Astrocyte of the hippocampus (primary cell): ENCODE data around the gene PRPF38B.
A peak's percentile ranks its signal among the peaks of the same experiment; 100 is the strongest.
"Not testable (repeated sequence)": the region's sequence is repeated elsewhere in the genome, so short reads cannot be mapped to it uniquely, and the experiment has no call there.

Experiments
- DNase-seq: peaks from one replicate; pipeline ENCODE4 v3.0.0; 2011; ENCODE audit warnings: low read depth, low spot score

Gene PRPF38B

DNA sequence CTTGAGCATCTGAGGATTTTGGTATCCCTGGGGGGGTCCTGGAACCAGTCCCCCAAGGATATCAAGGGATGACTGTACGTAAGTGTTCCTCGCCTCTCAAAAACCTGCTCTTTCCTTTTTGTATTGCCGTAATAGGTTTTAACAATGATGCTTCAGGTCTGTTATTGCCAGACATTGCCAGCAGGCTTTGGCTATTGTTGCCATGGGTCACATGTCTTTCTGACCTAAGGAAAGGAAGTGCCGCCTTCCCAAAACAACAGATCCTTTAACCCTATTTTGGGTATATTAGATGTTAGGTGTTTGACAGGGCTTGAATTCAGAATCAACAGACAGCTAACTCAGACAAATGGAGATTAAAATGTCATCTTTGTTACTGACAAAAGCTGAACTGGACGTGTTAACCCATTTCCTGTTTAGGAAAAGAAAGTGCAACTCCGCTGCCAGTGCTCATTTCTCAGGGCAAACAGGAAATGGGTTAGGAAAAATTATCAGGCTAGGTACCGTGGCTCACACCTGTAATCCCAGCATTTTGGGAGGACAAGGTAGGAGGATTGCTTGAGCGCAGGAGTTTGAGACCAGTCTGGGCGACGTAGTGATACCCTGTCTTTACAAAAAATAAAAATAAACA lies 12.4 kb upstream of the PRPF38B start:
- no peak for DNase-seq

DNA sequence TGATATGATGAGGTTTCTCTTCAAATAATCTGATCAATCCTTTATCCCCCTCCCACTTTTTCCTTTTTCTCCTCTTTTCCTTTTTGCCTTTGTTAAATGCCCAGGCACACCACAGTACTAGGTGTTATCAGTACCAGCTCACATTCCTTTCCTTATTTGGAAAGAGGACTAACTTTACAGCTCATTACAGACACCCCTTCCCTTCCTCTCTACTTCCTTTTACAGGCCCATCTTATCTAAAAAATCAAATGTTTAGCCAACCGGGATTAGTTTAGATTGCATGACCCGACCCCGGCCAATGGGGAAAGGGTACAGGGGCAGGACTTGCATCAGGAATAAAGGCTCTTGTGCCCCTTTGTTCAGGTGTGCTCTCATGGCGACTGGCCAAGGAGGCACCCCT lies 10.4 kb upstream of the PRPF38B start:
- DNase-seq = peak; percentile 34

DNA sequence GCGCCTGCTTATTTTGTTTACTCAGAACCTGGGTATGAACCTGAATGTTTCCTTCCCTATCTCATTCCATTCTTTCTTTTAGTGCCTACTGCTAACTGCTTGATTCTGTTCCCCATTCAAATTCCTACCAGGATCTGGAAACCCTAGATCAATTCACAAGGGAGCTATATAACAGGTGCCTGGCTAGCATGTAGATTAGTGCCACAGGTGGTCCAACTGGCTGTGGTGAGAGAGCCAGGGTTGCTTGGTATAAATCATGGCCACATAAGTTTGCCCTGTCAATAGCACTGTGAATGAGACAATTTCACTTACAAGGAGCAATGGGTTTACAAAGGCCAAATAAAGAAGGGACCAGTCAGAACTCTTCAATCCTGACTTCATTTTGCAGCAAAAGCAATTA lies 6.6 kb upstream of the PRPF38B start:
- no peak for DNase-seq

DNA sequence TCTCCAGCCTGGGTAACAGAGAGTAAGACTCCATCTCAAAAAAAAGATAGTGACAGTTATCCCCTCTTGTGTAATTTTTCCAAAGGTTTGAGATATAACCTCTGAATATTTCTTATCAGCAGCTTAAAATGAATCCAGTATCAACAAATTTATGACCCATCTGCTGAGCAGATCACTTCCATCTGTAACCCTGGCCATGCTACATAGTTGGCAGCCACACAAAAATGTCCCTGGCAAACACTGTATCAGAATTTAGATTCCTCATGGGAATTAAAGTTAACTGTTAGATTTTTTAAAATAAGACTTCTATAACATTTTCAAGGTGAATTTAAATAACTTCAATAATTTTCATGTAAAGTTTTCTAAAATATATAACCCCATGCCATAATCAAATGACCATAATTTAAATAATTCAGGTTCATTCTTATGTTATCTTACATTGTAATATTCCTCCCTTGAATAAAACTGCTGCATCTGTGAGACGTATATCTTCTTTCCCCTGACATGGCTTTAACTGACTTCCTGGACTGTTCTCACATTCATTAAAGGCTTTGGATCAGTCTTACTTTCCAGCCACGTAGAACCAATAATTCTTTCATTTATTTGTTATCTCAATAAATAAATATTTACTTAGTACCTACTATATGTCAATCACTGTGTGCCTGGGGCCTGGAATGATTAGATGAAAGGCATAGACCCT lies 5.3 kb upstream of the PRPF38B start:
- peak; percentile 30 for DNase-seq

DNA sequence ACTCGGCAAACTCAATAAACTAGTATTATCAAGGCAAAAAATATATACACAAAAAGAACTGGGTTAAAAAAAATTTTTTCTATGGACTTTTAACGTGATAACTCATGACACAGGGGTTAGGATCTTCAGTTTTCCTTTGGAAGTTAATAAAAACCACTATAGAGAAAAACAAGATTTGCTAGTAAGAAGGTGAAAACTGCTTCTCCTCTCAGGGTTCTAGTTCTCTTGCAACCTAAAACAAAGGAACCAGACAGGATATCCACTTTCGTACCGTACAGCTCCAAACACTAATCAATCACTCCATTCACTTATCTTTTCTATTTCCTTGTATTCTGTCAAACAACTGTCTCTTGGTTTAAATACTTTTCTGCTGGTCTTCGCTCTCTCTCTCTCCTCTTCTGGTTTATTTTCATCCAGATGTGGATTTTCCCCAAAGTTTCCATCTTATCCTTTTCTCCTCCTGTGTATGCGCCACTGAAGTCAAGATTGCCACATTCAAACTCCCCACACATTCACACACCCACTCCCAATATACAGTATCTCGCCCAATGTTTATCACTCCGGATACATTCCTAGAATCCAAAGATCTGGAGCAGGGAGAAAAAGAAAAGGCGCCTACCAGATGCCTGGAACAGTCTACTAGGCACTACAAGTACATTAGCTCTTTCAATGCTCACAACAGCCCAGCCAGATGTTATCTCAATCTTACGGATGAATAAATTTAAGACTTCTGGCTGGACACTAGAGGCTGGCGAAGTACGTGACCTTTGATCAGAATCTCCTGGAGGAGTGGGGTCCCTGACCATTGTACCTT lies 775 bp upstream of the PRPF38B start:
- DNase-seq = no peak

DNA sequence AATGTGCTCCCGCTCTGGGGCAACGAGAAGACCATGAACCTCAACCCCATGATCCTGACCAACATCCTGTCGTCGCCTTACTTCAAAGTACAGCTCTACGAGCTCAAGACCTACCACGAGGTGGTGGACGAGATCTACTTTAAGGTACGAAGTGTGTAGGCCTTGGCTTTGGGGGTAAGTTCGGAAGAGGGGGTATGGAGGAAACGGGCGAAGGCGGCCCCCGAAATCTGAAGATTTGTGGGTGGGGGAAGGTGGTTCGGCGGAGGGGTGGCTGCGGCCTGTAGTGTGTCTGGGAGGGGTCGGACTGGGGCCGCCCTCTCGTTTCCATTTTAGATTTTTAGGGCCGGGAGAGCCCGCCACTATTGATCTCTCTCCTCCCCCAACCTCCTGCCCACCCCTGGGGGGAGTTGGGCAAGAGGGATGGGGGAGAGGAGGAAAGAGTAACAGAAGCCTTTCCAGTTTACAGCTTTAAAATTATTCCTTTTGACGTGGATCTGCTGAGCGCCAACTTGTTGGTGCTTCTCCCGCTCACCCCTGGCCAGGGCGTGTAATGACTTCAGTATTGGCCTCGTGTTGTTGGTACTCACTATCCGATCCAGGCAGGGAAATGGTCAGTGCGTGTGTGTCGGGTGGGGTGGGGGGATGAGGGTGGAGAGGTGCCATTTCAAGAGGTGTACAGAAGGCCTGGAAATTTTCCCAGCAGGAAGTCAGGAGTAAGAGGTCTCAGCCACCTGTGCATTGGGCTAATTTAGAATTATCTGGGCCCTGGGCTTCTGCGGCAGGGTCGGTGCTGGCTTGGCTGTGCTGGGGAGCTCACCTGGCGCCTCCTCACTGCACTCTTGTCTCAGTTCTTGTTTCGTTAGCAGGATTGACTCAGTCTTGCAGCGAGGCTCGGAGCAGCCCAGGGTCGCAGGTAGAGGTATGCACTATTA lies 880 bp downstream of the PRPF38B start:
- peak; percentile 41 for DNase-seq

DNA sequence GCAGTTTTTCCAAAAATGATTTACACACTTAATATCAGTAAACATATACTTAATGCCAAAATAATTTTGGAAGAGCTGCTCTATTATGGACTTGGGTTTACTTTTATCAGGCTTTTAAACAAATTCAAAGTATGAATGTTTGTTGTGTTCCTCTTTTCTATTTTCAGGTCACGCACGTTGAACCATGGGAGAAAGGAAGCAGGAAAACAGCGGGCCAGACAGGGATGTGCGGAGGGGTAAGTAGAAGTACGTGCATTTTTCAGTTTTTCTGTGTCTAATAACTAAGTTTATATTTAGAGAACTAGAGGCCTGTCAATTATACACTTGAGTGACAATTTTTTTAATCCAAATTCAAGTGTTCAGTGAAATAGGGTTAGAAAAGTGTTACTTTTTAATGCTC lies 3.4 kb downstream of the PRPF38B start:
- DNase-seq = no peak

DNA sequence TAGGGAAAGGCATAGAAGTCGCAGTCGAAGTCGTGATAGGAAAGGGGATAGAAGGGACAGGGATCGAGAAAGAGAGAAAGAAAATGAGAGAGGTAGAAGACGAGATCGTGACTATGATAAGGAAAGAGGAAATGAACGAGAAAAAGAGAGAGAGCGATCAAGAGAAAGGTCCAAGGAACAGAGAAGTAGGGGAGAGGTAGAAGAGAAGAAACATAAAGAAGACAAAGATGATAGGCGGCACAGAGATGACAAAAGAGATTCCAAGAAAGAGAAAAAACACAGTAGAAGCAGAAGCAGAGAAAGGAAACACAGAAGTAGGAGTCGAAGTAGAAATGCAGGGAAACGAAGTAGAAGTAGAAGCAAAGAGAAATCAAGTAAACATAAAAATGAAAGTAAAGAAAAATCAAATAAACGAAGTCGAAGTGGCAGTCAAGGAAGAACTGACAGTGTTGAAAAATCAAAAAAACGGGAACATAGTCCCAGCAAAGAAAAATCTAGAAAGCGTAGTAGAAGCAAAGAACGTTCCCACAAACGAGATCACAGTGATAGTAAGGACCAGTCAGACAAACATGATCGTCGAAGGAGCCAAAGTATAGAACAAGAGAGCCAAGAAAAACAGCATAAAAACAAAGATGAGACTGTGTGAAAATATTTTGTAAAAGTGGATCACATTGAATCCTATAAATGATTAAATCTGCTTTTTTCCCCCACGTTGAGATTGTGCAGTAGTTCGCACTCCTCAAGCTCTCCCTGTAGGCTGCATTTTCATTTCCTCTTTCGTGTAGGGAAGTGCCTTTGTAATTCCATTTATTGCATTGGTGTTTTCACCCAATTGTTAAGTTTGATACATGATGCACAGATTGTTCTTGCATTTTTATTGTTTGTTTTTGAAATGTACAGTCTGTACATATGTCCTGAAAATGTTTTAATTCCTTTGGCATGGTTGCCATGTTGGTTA lies 7.5 kb downstream of the PRPF38B start:
- no peak for DNase-seq

DNA sequence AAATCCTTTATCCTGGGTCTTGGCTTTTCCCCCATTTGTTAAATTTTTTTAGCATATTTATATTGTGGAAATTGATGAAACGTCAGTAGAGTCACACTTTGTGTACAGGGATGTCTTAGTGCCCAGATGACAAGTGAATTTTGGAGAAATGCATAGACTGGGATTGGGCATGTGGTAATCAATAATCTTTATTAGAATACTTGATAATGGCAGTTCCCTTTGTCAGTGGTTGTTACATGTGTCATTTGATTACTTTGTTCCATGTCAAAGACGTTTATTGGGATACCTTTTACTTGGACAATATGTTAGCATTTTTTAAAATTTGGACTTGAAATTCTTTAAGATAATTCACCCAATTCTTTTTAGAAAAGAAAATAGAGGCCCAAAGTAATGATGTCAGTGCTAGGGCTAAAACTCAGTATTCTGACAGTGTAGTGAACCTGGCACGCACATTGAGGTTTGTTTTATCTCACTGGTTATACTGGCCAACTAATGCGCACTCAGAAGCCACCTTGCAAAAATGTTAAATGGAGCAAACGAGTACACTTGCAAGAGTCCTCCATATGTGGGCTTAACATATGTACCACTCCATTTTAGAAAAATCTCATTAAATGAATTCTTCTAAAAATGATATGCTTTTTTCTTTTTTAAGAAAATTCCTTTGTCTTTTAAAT lies 9.2 kb downstream of the PRPF38B start:
- DNase-seq = no peak

DNA sequence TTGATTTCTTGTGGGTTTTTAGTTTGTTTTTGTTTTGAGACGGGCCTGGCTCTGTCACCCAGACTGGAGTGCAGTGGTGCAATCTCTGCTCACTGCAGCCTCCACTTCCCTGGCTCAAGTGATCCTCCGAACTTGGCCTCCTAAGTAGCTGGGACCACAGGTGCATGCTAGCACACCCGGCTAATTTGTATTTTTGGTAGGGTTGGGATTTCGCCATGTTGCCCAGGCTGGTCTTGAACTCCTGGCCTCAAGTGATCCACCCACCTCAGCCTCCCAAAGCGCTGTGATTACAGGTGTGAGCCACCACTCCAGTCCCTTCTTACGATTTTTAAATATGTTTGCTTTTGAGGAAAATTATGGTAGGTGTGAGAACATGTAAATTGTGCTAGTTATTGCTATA lies 10.0 kb downstream of the PRPF38B start:
- not testable (repeated sequence) for DNase-seq

DNA sequence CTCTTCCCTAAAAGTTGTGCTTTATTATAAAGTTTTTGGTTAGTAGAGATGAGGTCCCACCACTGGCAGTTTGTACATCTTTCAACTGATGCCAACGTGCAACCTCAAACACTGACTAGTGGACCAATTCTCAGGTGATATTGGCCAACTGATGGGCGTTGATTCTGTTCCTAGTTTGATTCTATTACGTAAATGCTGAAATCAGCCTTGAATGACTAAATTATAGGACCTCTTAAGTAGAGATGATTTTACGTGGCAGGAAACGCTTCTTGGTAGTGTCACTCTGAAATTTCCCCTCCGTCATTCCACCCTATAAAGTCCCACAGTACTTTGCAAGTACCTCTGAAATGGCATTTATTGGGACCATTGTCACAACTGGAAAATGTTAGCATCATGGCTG lies 11.8 kb downstream of the PRPF38B start:
- DNase-seq = no peak

DNA sequence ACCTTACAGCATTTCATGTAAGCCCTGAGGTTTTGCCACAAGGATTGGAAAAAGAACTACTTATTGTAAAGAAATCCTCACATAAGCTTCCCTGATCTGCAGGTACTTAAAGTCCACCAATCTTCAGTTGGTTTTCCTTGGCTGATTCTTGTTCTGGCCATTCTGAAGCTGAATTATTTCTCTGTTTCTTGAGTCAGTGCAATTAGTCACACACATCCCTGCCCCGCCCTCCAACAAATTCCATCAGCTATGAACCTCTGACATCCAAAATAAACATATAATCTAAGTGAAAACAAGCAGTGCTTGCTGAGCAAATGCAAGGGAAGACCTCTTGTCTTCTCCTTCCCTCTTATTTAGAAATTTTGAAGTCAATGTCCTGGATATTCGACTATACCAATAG lies 12.4 kb downstream of the PRPF38B start:
- DNase-seq = peak; percentile 68

DNA sequence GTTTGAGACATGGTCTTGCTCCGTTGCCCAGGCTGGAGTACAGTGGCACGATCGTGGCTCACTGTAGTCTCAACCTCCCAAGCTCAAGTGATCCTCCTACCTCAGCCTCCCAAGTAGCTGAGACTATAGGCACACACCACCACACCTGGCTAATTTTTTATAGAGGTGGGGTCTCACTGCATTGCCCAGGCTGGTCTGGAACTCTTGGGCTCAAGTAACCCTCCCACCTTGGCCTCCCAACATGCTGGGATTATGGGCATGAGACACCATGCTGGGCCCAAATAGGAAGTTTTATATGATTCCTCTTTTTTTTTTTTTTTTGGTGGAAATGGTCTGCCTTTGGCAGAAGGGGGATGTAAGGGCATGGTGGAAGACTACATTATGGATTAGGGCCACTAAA lies 14.5 kb downstream of the PRPF38B start:
- DNase-seq = no peak

DNA sequence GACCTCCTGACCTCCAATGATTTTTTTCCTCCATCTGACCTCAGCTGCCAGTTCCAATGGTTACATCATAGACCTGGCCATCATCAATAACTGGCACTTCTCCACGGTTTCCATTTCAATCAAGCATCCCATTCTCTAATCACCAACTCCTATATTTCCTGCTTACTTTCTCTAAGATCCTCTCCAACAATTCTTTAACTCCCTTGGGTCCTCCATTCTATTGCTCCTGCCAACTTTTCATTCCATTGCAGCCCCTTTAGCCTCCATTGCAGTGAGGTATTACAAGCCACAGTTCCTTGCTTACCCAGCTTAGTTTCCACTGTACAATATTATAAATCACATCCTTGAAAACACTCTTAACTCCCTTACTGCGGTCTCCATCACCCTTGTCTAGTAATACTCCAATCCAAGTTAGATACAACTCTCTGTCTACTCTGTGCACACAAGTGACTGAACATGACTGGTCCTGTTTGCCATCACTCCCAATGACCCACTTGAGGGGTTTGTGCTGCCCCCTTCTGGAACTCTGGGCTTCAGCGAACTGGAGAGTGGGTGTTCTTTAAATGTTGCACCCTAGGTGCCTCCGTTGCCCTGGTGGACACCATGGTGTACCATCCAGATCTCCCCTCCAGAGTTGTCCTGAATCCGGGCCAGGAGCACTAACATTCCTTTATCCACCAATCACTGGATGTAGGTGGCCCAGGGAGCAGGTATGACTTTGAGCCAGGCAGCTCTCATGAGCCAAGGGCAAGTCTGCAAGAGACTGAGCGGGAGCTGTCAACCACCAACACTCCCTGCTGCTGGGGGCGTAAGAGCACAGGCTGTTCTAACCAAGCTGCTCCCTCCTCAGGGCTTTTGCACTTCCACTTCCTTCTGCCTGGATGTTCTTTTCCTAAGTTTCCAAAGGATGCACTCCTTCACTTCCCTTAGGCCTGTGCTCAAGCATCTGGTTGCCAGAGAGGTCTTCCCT lies 16.9 kb downstream of the PRPF38B start:
- DNase-seq = no peak

DNA sequence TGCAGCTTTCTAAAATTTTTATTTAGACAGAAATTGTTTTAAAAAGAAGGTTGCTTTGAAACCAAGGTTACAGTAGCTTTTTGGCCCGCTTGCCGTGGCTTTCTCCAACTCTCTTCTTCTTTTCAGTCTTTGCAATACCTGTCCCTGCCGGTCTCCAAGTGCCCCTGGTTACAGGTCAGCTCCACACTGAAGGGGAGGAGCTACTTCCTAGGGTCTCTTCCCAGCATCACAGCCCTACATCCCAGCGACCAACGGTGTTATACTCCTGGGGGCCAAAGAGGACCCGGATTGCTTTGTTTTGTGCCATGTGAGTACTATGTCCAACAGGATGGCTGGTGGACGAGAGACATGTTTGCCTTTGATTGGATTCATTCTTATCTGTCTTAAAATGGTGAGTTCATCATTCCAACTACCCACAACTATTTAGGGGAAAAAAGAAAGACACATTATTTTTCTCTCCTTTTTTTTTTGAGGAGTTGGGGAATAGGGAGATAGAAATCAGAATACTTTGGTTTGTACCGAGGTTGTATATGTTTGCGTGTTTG lies 20.6 kb downstream of the PRPF38B start, which contains the start of gene FNDC7:
TSS of gene FNDC7 (plus strand) at position 303 of the 545 bp plus-strand sequence. CDS start at position 329, 26 bp downstream.
- DNase-seq = peak; percentile 37

DNA sequence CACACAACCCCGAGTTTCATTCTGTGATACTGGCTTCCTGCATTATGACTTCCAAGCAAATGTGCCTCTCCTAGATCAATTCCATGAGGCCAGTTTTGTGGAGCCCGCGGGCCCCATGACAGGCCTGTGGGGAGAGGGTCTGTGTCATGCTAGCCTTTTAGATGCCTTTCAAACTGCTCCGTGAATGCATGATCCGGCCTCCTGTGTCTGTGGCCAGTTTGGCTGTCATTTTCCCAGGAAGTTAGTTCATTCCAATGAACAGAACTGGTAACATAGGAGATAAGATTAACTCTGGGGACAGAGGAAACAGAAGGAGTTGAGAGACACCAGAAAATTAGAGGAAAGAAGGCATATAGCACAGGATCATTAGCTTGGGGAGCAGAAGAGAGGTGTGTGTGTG lies 23.8 kb downstream of the PRPF38B start:
- peak; percentile 26 for DNase-seq

DNA sequence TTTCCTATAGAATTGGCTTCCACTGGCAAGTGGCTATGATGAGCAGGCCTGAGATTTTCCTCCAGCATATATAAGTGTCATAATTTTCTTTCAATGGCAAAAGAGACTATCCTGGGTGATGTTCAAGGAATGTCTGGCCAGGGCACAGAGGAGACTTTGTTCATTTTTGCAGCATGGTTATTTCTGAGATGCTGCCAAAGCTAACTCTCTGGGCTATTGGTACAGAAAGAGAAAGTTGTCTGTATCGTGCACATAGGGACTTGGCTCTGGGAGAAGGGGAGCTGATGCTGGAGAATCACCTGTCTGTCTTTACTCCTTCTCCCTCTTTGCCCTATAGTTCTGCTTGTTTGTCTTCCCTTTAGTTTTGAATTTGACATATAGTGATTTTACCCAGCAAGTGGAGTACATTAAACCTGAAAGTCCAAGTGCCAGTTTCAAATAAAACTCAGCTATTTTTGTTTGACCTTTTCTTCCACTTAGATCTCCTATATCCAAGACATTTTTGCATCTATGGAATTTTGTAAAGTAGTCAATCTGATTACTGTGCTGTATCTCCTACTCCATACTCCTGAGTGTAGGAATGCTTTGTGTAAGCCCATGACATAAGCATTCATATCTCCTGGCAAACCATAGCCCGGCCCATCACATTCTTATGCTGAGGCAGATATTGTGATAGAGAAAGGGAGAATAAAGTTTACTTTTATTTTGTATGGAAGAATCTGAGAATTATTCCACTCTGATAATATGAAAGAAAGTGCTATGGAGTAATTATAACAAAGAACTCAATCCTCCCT lies 24.5 kb downstream of the PRPF38B start:
- DNase-seq = peak; percentile 49
